Neural cell (in vitro differentiated cells): ENCODE measurements around the gene IFRD1. TPM values are rescaled to one million over a fixed set of nuclear protein-coding genes. Genes with fewer than 3 reads are reported as not detected.

Experiments
- H2AFZ ChIP-seq: fragments of 200-600, 300-800 bp; sonication (generic), shearing (Covaris generic); 2 replicates; pipeline ENCODE4 v1.6.0; 2014; ENCODE audit warnings: low read depth, mild to moderate bottlenecking, antibody characterized with exemption, low read length, moderate library complexity
- H3F3A ChIP-seq: fragments of 200-600 bp; shearing (Covaris generic); 2 replicates; pipeline ENCODE4 v1.6.1; 2016; ENCODE audit warnings: mild to moderate bottlenecking, moderate library complexity, mixed read lengths, antibody characterized with exemption, low read length; ENCODE audit not compliant: insufficient read depth, poor library complexity, severe bottlenecking
- H3K27ac ChIP-seq: fragments of 200-600, 300-800 bp; sonication (generic), shearing (Covaris generic); 2 replicates; pipeline ENCODE4 v1.5.1; 2014; ENCODE audit warnings: mild to moderate bottlenecking, low read length, moderate library complexity
- H3K27me3 ChIP-seq: fragments of 300-800, 200-600 bp; sonication (generic), shearing (Covaris generic); 2 replicates; pipeline ENCODE4 v1.6.0; 2014; ENCODE audit warnings: mild to moderate bottlenecking, low read depth, low read length, moderate library complexity; ENCODE audit not compliant: insufficient read depth
- H3K36me3 ChIP-seq: fragments of 300-800, 200-600 bp; sonication (generic), shearing (Covaris generic); 2 replicates; pipeline ENCODE4 v1.5.1; 2014; ENCODE audit warnings: mild to moderate bottlenecking, antibody characterized with exemption, low read length, moderate library complexity; ENCODE audit not compliant: insufficient read depth
- H3K4me2 ChIP-seq: fragments of 300-800, 200-600 bp; sonication (generic), shearing (Covaris generic); 2 replicates; pipeline ENCODE4 v1.6.0; 2014; ENCODE audit warnings: mild to moderate bottlenecking, low read length
- H3K4me3 ChIP-seq: fragments of 300-800, 200-600 bp; sonication (generic), shearing (Covaris generic); 2 replicates; pipeline ENCODE4 v1.5.1; 2014; ENCODE audit warnings: mild to moderate bottlenecking, low read length, moderate library complexity
- H3K79me2 ChIP-seq: fragments of 200-600 bp; shearing (Covaris generic); replicated peaks from 2 replicates; pipeline ENCODE4 v1.6.0; 2014; ENCODE audit warnings: mild to moderate bottlenecking, low read length, moderate library complexity; ENCODE audit not compliant: insufficient read depth
- H3K9ac ChIP-seq: fragments of 300-800, 200-600 bp; sonication (generic), shearing (Covaris generic); 2 replicates; pipeline ENCODE4 v1.6.1; 2016; ENCODE audit warnings: mild to moderate bottlenecking, low read length, mixed read lengths
- H3K9me2 ChIP-seq: fragments of 200-600 bp; shearing (Covaris generic); 2 replicates; pipeline ENCODE4 v1.6.1; 2016; ENCODE audit warnings: mild to moderate bottlenecking, low read length, mixed read lengths; ENCODE audit not compliant: insufficient read depth
- H3K9me3 ChIP-seq: fragments of 200-600, 300-800 bp; sonication (generic), shearing (Covaris generic); 2 replicates; pipeline ENCODE4 v1.6.1; 2016; ENCODE audit warnings: mild to moderate bottlenecking, mixed run types, low read length, moderate library complexity, mixed read lengths
- H4K20me1 ChIP-seq: fragments of 200-600 bp; shearing (Covaris generic); 2 replicates; pipeline ENCODE4 v1.6.1; 2016; ENCODE audit warnings: mild to moderate bottlenecking, mixed run types; ENCODE audit not compliant: insufficient read depth
- CTCF ChIP-seq: fragments of 450-650 bp; IDR thresholded peaks from 2 replicates; pipeline ENCODE4 v1.5.1; 2014; ENCODE audit warnings: antibody characterized with exemption, mild to moderate bottlenecking, moderate library complexity; ENCODE audit not compliant: poor library complexity, severe bottlenecking
- EP300 ChIP-seq: fragments of 450-650 bp; conservative IDR thresholded peaks from 2 replicates; pipeline ENCODE4 v1.6.1; 2014; ENCODE audit warnings: antibody characterized with exemption, mild to moderate bottlenecking, moderate library complexity; ENCODE audit not compliant: poor library complexity, severe bottlenecking
- EZH2 ChIP-seq: fragments of 200-600, 300-800 bp; shearing (Covaris generic), sonication (generic); IDR thresholded peaks from 2 replicates; pipeline ENCODE4 v1.6.1; 2014; ENCODE audit warnings: antibody characterized with exemption, low read length, borderline replicate concordance, mild to moderate bottlenecking; ENCODE audit not compliant: insufficient read depth, poor library complexity, severe bottlenecking
- MXI1 ChIP-seq: fragments of 450-650 bp; conservative IDR thresholded peaks from 2 replicates; pipeline ENCODE4 v1.6.1; 2014; ENCODE audit warnings: antibody characterized with exemption, mild to moderate bottlenecking; ENCODE audit not compliant: poor library complexity, severe bottlenecking
- POLR2AphosphoS5 ChIP-seq: IDR thresholded peaks from 2 replicates; pipeline ENCODE4 v1.6.1; 2012
- RAD21 ChIP-seq: fragments of 450-650 bp; conservative IDR thresholded peaks from 2 replicates; pipeline ENCODE4 v1.6.1; 2014; ENCODE audit warnings: antibody characterized with exemption, mild to moderate bottlenecking, moderate library complexity
- REST ChIP-seq: IDR thresholded peaks from 2 replicates; pipeline ENCODE4 v1.6.1; 2012; ENCODE audit warnings: borderline replicate concordance
- SMC3 ChIP-seq: fragments of 450-650 bp; conservative IDR thresholded peaks from 2 replicates; pipeline ENCODE4 v1.6.1; 2014; ENCODE audit warnings: antibody characterized with exemption, mild to moderate bottlenecking, moderate library complexity; ENCODE audit not compliant: poor library complexity
- TAF1 ChIP-seq: IDR thresholded peaks from 2 replicates; pipeline ENCODE4 v1.6.1; 2012; ENCODE audit warnings: low read depth
- polyA plus RNA-seq: library from polyadenylated mRNA; depleted of rRNA; stranded (reverse); fragments of >200 nt; gene quantifications from 2 replicates; pipeline ENCODE4 v1.2.3, GENCODE V29; 2014

The IFRD1 gene
- polyA plus RNA-seq, 1 donor from 2014 or later: 270 TPM

DNA sequence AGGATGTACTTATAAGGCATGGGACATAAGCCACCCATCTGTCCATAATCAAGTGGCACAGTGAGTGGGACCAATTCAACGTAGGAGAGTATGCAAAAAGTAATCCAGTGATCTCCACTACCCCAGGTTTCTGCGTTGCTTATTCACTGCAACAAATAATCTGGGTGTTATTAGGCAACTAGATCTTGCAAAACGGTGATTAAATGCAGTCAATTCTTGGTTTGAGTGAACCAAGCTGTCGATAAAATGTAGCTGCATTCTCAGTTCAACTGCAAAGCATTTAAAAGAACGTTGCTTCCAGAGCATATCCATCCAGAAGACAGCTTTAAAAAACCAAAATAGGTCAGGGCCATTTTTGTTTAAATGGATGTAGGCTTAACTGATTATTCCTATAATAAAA lies 35.5 kb downstream of the IFRD1 start:
- H3K9me2 ChIP-seq: no peaks in the 10 kb centered on the region
- H2AFZ ChIP-seq: no peak overlapping the region
- no peaks in the 10 kb centered on the region for H3K36me3 ChIP-seq
- H3K27me3 ChIP-seq: no peaks in the 10 kb centered on the region
- H4K20me1 ChIP-seq: no peaks in the 10 kb centered on the region
- no peak overlapping the region for H3K4me3 ChIP-seq
- no peak overlapping the region for H3K4me2 ChIP-seq
- H3K79me2 ChIP-seq: no peaks in the 10 kb centered on the region
- H3K9me3 ChIP-seq: no peaks in the 10 kb centered on the region
- TF ChIP-seq EZH2 (no peak), SMC3 (no peak), TAF1 (no peak), RAD21 (no peak), CTCF (no peak), EP300 (no peak), POLR2AphosphoS5 (no peak), REST (no peak), MXI1 (no peak)
- no peak overlapping the region for H3K9ac ChIP-seq
- no peak overlapping the region for H3K27ac ChIP-seq
- H3F3A ChIP-seq: no peaks in the 10 kb centered on the region

GRCh38 chr7:112487457-112488263 lies 37.4 kb downstream of the IFRD1 start:
- no peak overlapping the region for H3K9ac ChIP-seq
- H3K27me3 ChIP-seq: no peaks in the 10 kb centered on the region
- no peak overlapping the region for H3K4me2 ChIP-seq
- no peaks in the 10 kb centered on the region for H3K9me2 ChIP-seq
- no peaks in the 10 kb centered on the region for H3K36me3 ChIP-seq
- no peaks in the 10 kb centered on the region for H3F3A ChIP-seq
- H2AFZ ChIP-seq: no peak overlapping the region
- no peak overlapping the region for H3K27ac ChIP-seq
- no peak for TF ChIP-seq POLR2AphosphoS5
- no peak for TF ChIP-seq MXI1
- TF ChIP-seq CTCF: no peak
- TF ChIP-seq SMC3: no peak
- TF ChIP-seq RAD21: no peak
- no peaks in the 10 kb centered on the region for H4K20me1 ChIP-seq
- H3K9me3 ChIP-seq: no peaks in the 10 kb centered on the region
- H3K79me2 ChIP-seq: no peaks in the 10 kb centered on the region
- no peak overlapping the region for H3K4me3 ChIP-seq
